ENCODE results near the gene KRTAP24-1. TPM values are rescaled to one million over a fixed set of nuclear protein-coding genes. Genes with fewer than 3 reads are reported as not detected.

KRTAP24-1 gene
- polyA plus RNA-seq, 1 donor from 2014 or later: not detected

GRCh38 chr21:30238168-30238567 is 44.6 kb downstream of the KRTAP24-1 start:
- Histone ChIP-seq H3K9me3 (ENCODE audit: low read length) (no peaks in the 10 kb centered on the region), H3K9ac (ENCODE audit: low read length) (no peak overlapping the region), H3K9me2 (ENCODE audit: insufficient read depth, low read length) (no peaks in the 10 kb centered on the region), H3K27me3 (ENCODE audit: insufficient read depth, low read depth, low read length) (no peaks in the 10 kb centered on the region), H3K27ac (ENCODE audit: low read length) (no peak overlapping the region), H3K4me3 (ENCODE audit: low read length) (no peak overlapping the region), H2AFZ (ENCODE audit: low read depth, low read length) (no peak overlapping the region), H3K4me2 (ENCODE audit: low read length) (no peak overlapping the region), H4K20me1 (ENCODE audit: insufficient read depth) (no peaks in the 10 kb centered on the region), H3K79me2 (replicated peaks; ENCODE audit: insufficient read depth, low read length) (no peaks in the 10 kb centered on the region), H3K36me3 (ENCODE audit: insufficient read depth, low read length) (no peaks in the 10 kb centered on the region), H3F3A (ENCODE audit: insufficient read depth, low read length, poor library complexity, severe bottlenecking) (no peaks in the 10 kb centered on the region)
- no peak for TF ChIP-seq TAF1 (IDR thresholded peaks at IDR 0.05; ENCODE audit: low read depth)
- no peak for TF ChIP-seq CTCF (IDR thresholded peaks at IDR 0.05; ENCODE audit: poor library complexity, severe bottlenecking)
- no peak for TF ChIP-seq SMC3 (conservative IDR thresholded peaks at IDR 0.05; ENCODE audit: poor library complexity)
- no peak for TF ChIP-seq EP300 (conservative IDR thresholded peaks at IDR 0.05; ENCODE audit: poor library complexity, severe bottlenecking)
- TF ChIP-seq MXI1 (conservative IDR thresholded peaks at IDR 0.05; ENCODE audit: poor library complexity, severe bottlenecking): no peak
- TF ChIP-seq EZH2 (IDR thresholded peaks at IDR 0.05; ENCODE audit: borderline replicate concordance, insufficient read depth, low read length, poor library complexity, severe bottlenecking): no peak
- TF ChIP-seq REST (IDR thresholded peaks at IDR 0.05; ENCODE audit: borderline replicate concordance): no peak
- no peak for TF ChIP-seq RAD21 (conservative IDR thresholded peaks at IDR 0.05)
- no peak for TF ChIP-seq POLR2AphosphoS5 (IDR thresholded peaks at IDR 0.05)

- Histone ChIP-seq H3K27me3 (ENCODE audit: insufficient read depth, low read depth, low read length) (no peaks in the 10 kb centered on the region), H3K4me2 (ENCODE audit: low read length) (no peak overlapping the region), H3K4me3 (ENCODE audit: low read length) (no peak overlapping the region), H3K27ac (ENCODE audit: low read length) (no peak overlapping the region), H3K9ac (ENCODE audit: low read length) (no peak overlapping the region), H3K9me3 (ENCODE audit: low read length) (no peaks in the 10 kb centered on the region), H3F3A (ENCODE audit: insufficient read depth, low read length, poor library complexity, severe bottlenecking) (no peaks in the 10 kb centered on the region), H3K36me3 (ENCODE audit: insufficient read depth, low read length) (no peaks in the 10 kb centered on the region), H2AFZ (ENCODE audit: low read depth, low read length) (no peak overlapping the region), H4K20me1 (ENCODE audit: insufficient read depth) (no peaks in the 10 kb centered on the region), H3K9me2 (ENCODE audit: insufficient read depth, low read length) (no peaks in the 10 kb centered on the region), H3K79me2 (replicated peaks; ENCODE audit: insufficient read depth, low read length) (no peaks in the 10 kb centered on the region)
- TF ChIP-seq RAD21 (conservative IDR thresholded peaks at IDR 0.05) (no peak), EZH2 (IDR thresholded peaks at IDR 0.05; ENCODE audit: borderline replicate concordance, insufficient read depth, low read length, poor library complexity, severe bottlenecking) (no peak), TAF1 (IDR thresholded peaks at IDR 0.05; ENCODE audit: low read depth) (no peak), POLR2AphosphoS5 (IDR thresholded peaks at IDR 0.05) (no peak), EP300 (conservative IDR thresholded peaks at IDR 0.05; ENCODE audit: poor library complexity, severe bottlenecking) (no peak), CTCF (IDR thresholded peaks at IDR 0.05; ENCODE audit: poor library complexity, severe bottlenecking) (no peak), MXI1 (conservative IDR thresholded peaks at IDR 0.05; ENCODE audit: poor library complexity, severe bottlenecking) (no peak), SMC3 (conservative IDR thresholded peaks at IDR 0.05; ENCODE audit: poor library complexity) (no peak), REST (IDR thresholded peaks at IDR 0.05; ENCODE audit: borderline replicate concordance) (no peak)
These were observed 48.1 kb downstream of the KRTAP24-1 start for GRCh38 chr21:30234643-30235042.
